GM12878 (cell line): ENCODE results near the gene LETMD1. TPM values are rescaled to one million over a fixed set of nuclear protein-coding genes. Genes with fewer than 3 reads are reported as not detected.

Experiments
- BMI1 ChIP-seq: fragments of 450-650 bp; IDR thresholded peaks from 2 replicates; pipeline ENCODE4 v1.6.1; 2016; ENCODE audit warnings: mild to moderate bottlenecking, moderate library complexity, borderline replicate concordance
- CEBPZ ChIP-seq: fragments of 150-350 bp; IDR thresholded peaks from 2 replicates; pipeline ENCODE4 v1.6.1; 2016; ENCODE audit warnings: low read depth, low read length
- CREB1 ChIP-seq: IDR thresholded peaks from 2 replicates; pipeline ENCODE4 v1.6.1; 2012; ENCODE audit warnings: low read depth, mild to moderate bottlenecking, inconsistent platforms
- HCFC1 ChIP-seq: fragments of 150-350 bp; IDR thresholded peaks from 2 replicates; pipeline ENCODE4 v1.6.1; 2014; ENCODE audit warnings: low read length
- JUND ChIP-seq: IDR thresholded peaks from 2 replicates; pipeline ENCODE4 v1.6.1; 2012; ENCODE audit warnings: low read depth, mild to moderate bottlenecking, low read length, improper control_type of control experiment, moderate library complexity
- MYB ChIP-seq: fragments of 150-350 bp; IDR thresholded peaks from 2 replicates; pipeline ENCODE4 v1.6.1; 2014; ENCODE audit warnings: mild to moderate bottlenecking, low read depth, low read length, borderline replicate concordance
- NFYB ChIP-seq: IDR thresholded peaks from 2 replicates; pipeline ENCODE4 v1.6.1; 2011; ENCODE audit warnings: low read depth, mild to moderate bottlenecking, low read length, improper control_type of control experiment, moderate library complexity; ENCODE audit not compliant: insufficient read depth
- PAX5 ChIP-seq: IDR thresholded peaks from 2 replicates; pipeline ENCODE4 v1.6.1; 2011; ENCODE audit warnings: low read depth, low read length, borderline replicate concordance
- PRDM15 ChIP-seq: fragments of 450-650 bp; formaldehyde crosslinking; IDR thresholded peaks from 2 replicates; pipeline ENCODE4 v1.4.0; 2020; ENCODE audit warnings: mild to moderate bottlenecking, moderate library complexity
- RCOR1 ChIP-seq: conservative IDR thresholded peaks from 2 replicates; pipeline ENCODE4 v1.6.1; 2012; ENCODE audit warnings: low read depth, low read length, improper control_type of control experiment
- SKIL ChIP-seq: fragments of 450-650 bp; IDR thresholded peaks from 2 replicates; pipeline ENCODE4 v1.6.1; 2017; ENCODE audit warnings: mild to moderate bottlenecking, low read depth, inconsistent platforms; ENCODE audit not compliant: poor library complexity, severe bottlenecking
- SRF ChIP-seq, 2 experiments: IDR thresholded peaks; 2 replicates each; pipeline ENCODE4 v1.6.1; 2011; ENCODE audit warnings: low read depth in 2 of 2, low read length in 2 of 2, mild to moderate bottlenecking in 1 of 2, moderate library complexity in 1 of 2
- TARDBP ChIP-seq: IDR thresholded peaks from 2 replicates; pipeline ENCODE4 v1.6.1; 2016; ENCODE audit warnings: borderline replicate concordance
- YBX1 ChIP-seq: fragments of 450-650 bp; IDR thresholded peaks from 2 replicates; pipeline ENCODE4 v1.6.1; 2016; ENCODE audit warnings: antibody characterized with exemption
- ZSCAN29 ChIP-seq: fragments of 450-650 bp; IDR thresholded peaks from 2 replicates; pipeline ENCODE4 v1.6.1; 2017; ENCODE audit warnings: mild to moderate bottlenecking, moderate library complexity
- polyA plus RNA-seq, 11 experiments: library from polyadenylated mRNA; depleted of rRNA in 4 of 11; unstranded in 6 of 11; stranded (reverse) in 5 of 11; fragments of >200 nt; fragmentation: Nextera tagmentation in 4 of 11; fragmentation: Illumina TruSeq in 1 of 11; extraction: Ambion mirVana in 4 of 11; extraction: Trizol in 1 of 11; gene quantifications; 1 replicate in 1 of 11; 2 replicates in 10 of 11; pipeline versions ENCODE4 v1.2.1 to v1.2.3, GENCODE V29; 2011 to 2016; ENCODE audit warnings: inconsistent platforms in 2 of 11, missing spikeins in 2 of 11, low read depth in 1 of 11
- total RNA-seq, 4 experiments: library from RNA; depleted of rRNA in 3 of 4; stranded (reverse); fragments of >200 nt in 3 of 4; fragmentation: Illumina TruSeq in 1 of 4; extraction: Trizol in 1 of 4; gene quantifications; 2 replicates each; pipeline versions ENCODE4 v1.2.1 to v1.2.3, GENCODE V29; 2013 to 2021
- TF ChIP-seq, protein P1 (sequence below): fragments of 450-650 bp; IDR thresholded peaks from 2 replicates; pipeline ENCODE4 v1.6.1; 2017; ENCODE audit warnings: mild to moderate bottlenecking, moderate library complexity

Gene LETMD1
- total and polyA plus RNA-seq, 10 of the 15 experiments (the other 5 are each of a cell fraction or from before 2014, with no cell fraction given) = 30.3 to 116 (median 51.5) TPM

- no peak for TF ChIP-seq SRF (IDR thresholded peaks at IDR 0.05; ENCODE audit: low read depth in 2 of 2, low read length in 2 of 2)
- no peak for TF ChIP-seq NFYB
- no peak for TF ChIP-seq JUND
- no peak for TF ChIP-seq MYB
- no peak for TF ChIP-seq BMI1
- TF ChIP-seq ZSCAN29 = peak; percentile 65; the same call in 1 of the 2 replicates
- TF ChIP-seq TARDBP = peak; percentile 55; the same call in 1 of the 2 replicates
- no peak for TF ChIP-seq SKIL
- no peak for TF ChIP-seq PRDM15 (CRISPR knock-in tag)
- peak; percentile 82 for TF ChIP-seq CREB1
- TF ChIP-seq, protein P1, sequence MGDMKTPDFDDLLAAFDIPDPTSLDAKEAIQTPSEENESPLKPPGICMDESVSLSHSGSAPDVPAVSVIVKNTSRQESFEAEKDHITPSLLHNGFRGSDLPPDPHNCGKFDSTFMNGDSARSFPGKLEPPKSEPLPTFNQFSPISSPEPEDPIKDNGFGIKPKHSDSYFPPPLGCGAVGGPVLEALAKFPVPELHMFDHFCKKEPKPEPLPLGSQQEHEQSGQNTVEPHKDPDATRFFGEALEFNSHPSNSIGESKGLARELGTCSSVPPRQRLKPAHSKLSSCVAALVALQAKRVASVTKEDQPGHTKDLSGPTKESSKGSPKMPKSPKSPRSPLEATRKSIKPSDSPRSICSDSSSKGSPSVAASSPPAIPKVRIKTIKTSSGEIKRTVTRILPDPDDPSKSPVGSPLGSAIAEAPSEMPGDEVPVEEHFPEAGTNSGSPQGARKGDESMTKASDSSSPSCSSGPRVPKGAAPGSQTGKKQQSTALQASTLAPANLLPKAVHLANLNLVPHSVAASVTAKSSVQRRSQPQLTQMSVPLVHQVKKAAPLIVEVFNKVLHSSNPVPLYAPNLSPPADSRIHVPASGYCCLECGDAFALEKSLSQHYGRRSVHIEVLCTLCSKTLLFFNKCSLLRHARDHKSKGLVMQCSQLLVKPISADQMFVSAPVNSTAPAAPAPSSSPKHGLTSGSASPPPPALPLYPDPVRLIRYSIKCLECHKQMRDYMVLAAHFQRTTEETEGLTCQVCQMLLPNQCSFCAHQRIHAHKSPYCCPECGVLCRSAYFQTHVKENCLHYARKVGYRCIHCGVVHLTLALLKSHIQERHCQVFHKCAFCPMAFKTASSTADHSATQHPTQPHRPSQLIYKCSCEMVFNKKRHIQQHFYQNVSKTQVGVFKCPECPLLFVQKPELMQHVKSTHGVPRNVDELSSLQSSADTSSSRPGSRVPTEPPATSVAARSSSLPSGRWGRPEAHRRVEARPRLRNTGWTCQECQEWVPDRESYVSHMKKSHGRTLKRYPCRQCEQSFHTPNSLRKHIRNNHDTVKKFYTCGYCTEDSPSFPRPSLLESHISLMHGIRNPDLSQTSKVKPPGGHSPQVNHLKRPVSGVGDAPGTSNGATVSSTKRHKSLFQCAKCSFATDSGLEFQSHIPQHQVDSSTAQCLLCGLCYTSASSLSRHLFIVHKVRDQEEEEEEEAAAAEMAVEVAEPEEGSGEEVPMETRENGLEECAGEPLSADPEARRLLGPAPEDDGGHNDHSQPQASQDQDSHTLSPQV = 0 out of 2 replicates have a peak, but pooled peaks have one; percentile 10
- peak; percentile 94 for TF ChIP-seq HCFC1
- TF ChIP-seq YBX1 = no peak
- TF ChIP-seq RCOR1 = no peak
- TF ChIP-seq PAX5 = no peak
- no peak for TF ChIP-seq CEBPZ
These were observed 35.2 kb downstream of the LETMD1 start, which contains the start of gene CSRNP2 (continued) for GRCh38 chr12:51083126-51083833.
